ACHN (cell line): ENCODE measurements around the gene ZBTB8A.
"Not testable (repeated sequence)": the region's sequence is repeated elsewhere in the genome, so short reads cannot be mapped to it uniquely, and the experiment has no call there.

Experiments
- DNase-seq: peaks from one replicate; pipeline ENCODE4 v3.0.0-alpha.2; 2015
- in situ Hi-C: cut with HindIII; loops from 2 replicates; pipeline ENCODE4 v1.10.0; 2017; ENCODE audit warnings: low sequenced_read_pairs, low pct_ligation_motif_present, low pct_unique_long_range_greater_than_20kb

Gene ZBTB8A

GRCh38 chr1:32609180-32609579 is 70.0 kb downstream of the ZBTB8A start:
- DNase-seq: no peak
- in situ Hi-C loops: no loop called here

- in situ Hi-C loops: no loop called here
- DNase-seq: no peak
These were observed 72.6 kb downstream of the ZBTB8A start for GRCh38 chr1:32611859-32612188.

- DNase-seq: peak; percentile 86
- in situ Hi-C loops: no loop called here
These were observed 73.1 kb downstream of the ZBTB8A start for GRCh38 chr1:32612189-32612881.

GRCh38 chr1:32613472-32613871 is 74.2 kb downstream of the ZBTB8A start:
- no peak for DNase-seq
- in situ Hi-C loops: no loop called here

GRCh38 chr1:32618673-32619221 is 79.5 kb downstream of the ZBTB8A start:
- peak; percentile 30 for DNase-seq
- in situ Hi-C loops: no loop called here

GRCh38 chr1:32619701-32620485 is 80.7 kb downstream of the ZBTB8A start:
- DNase-seq: peak; percentile 34
- in situ Hi-C loops: no loop called here

GRCh38 chr1:32622205-32622604 is 83.0 kb downstream of the ZBTB8A start:
- in situ Hi-C loops: no loop called here
- no peak for DNase-seq

GRCh38 chr1:32622806-32623681 is 83.8 kb downstream of the ZBTB8A start:
- in situ Hi-C loops: no loop called here
- DNase-seq: no peak

GRCh38 chr1:32623775-32624174 is 84.5 kb downstream of the ZBTB8A start:
- no peak for DNase-seq
- in situ Hi-C loops: no loop called here

- in situ Hi-C loops: no loop called here
- no peak for DNase-seq
These were observed 86.9 kb downstream of the ZBTB8A start for GRCh38 chr1:32626176-32626575.

GRCh38 chr1:32627596-32628162 is 88.5 kb downstream of the ZBTB8A start:
- no peak for DNase-seq
- in situ Hi-C loops: no loop called here

- in situ Hi-C loops, DNase-seq: not testable (repeated sequence)
These were observed 90.9 kb downstream of the ZBTB8A start for GRCh38 chr1:32630173-32630572.

- no peak for DNase-seq
These were observed 93.6 kb downstream of the ZBTB8A start for GRCh38 chr1:32632829-32633228.

GRCh38 chr1:32635508-32636277 is 96.5 kb downstream of the ZBTB8A start:
- in situ Hi-C loops: no loop called here
- DNase-seq: no peak

More at GRCh38 chr1:32632829-32633228, 93.6 kb downstream of the ZBTB8A start:
- in situ Hi-C loops: no loop called here

GRCh38 chr1:32636914-32637645 is 97.9 kb downstream of the ZBTB8A start:
- DNase-seq: no peak

GRCh38 chr1:32639489-32640075 is 100.4 kb downstream of the ZBTB8A start:
- DNase-seq: no peak
- in situ Hi-C loops: no loop called here

More at GRCh38 chr1:32636914-32637645, 97.9 kb downstream of the ZBTB8A start:
- in situ Hi-C loops: no loop called here

GRCh38 chr1:32642292-32642827 is 103.1 kb downstream of the ZBTB8A start:
- in situ Hi-C loops: not testable (repeated sequence)

More at GRCh38 chr1:32642292-32642827, 103.1 kb downstream of the ZBTB8A start:
- not testable (repeated sequence) for DNase-seq
